HG02623 (cell line): ENCODE results near the gene TSFM.
A peak's percentile ranks its signal among the peaks of the same experiment; 100 is the strongest.

Experiments
- ATAC-seq: cut with Tn5 transposase; IDR thresholded peaks from one replicate; pipeline ENCODE4 v1.9.1; 2021; ENCODE audit warnings: moderate library complexity; ENCODE audit not compliant: unreplicated experiment

The TSFM gene

GRCh38 chr12:57782608-57783465 is at the start of gene TSFM:
TSFM (plus strand) TSS chr12:57782787; CDS start chr12:57782802, 15 bp downstream.
- peak; percentile 77 for ATAC-seq

GRCh38 chr12:57733928-57734327 is 48.7 kb upstream of the TSFM start:
- no peak for ATAC-seq

- ATAC-seq = no peak
Measured at GRCh38 chr12:57734591-57734990, 48.0 kb upstream of the TSFM start.

GRCh38 chr12:57735198-57735855 is 47.3 kb upstream of the TSFM start:
- no peak for ATAC-seq

- ATAC-seq = no peak
Measured at GRCh38 chr12:57735952-57736740, 46.4 kb upstream of the TSFM start.

- no peak for ATAC-seq
Measured at GRCh38 chr12:57736741-57737466, 45.7 kb upstream of the TSFM start.

- ATAC-seq = no peak
Measured at GRCh38 chr12:57737467-57738460, 44.8 kb upstream of the TSFM start.

GRCh38 chr12:57738661-57739237 is 43.8 kb upstream of the TSFM start, which contains the start of gene AGAP2:
AGAP2 (minus strand) TSS chr12:57738742; CDS start chr12:57738246, 496 bp downstream.
- no peak for ATAC-seq

- no peak for ATAC-seq
Measured at GRCh38 chr12:57739387-57739786, 43.2 kb upstream of the TSFM start.

GRCh38 chr12:57739914-57740538 is 42.6 kb upstream of the TSFM start:
- no peak for ATAC-seq

- ATAC-seq = no peak
Measured at GRCh38 chr12:57740656-57741412, 41.8 kb upstream of the TSFM start.

GRCh38 chr12:57741413-57741789 is 41.2 kb upstream of the TSFM start:
- no peak for ATAC-seq

GRCh38 chr12:57741844-57742738 is 40.5 kb upstream of the TSFM start:
- peak; percentile 44 for ATAC-seq

- no peak for ATAC-seq
Measured at GRCh38 chr12:57743769-57744168, 38.8 kb upstream of the TSFM start.

- peak; percentile 30 for ATAC-seq
Measured at GRCh38 chr12:57744194-57744776, 38.3 kb upstream of the TSFM start.

GRCh38 chr12:57744777-57745484 is 37.7 kb upstream of the TSFM start, which contains the start of gene TSPAN31:
TSPAN31 (plus strand) TSS chr12:57745039; CDS start chr12:57745155, 116 bp downstream.
- peak; percentile 82 for ATAC-seq
